ENCODE measurements around the gene MICAL3. TPM values are rescaled to one million over a fixed set of nuclear protein-coding genes. Genes with fewer than 3 reads are reported as not detected.
"Not testable (repeated sequence)": the region's sequence is repeated elsewhere in the genome, so short reads cannot be mapped to it uniquely, and the experiment has no call there.

MICAL3 gene
- total RNA-seq, 1 donor from 2014 or later = 47.5 TPM

DNA sequence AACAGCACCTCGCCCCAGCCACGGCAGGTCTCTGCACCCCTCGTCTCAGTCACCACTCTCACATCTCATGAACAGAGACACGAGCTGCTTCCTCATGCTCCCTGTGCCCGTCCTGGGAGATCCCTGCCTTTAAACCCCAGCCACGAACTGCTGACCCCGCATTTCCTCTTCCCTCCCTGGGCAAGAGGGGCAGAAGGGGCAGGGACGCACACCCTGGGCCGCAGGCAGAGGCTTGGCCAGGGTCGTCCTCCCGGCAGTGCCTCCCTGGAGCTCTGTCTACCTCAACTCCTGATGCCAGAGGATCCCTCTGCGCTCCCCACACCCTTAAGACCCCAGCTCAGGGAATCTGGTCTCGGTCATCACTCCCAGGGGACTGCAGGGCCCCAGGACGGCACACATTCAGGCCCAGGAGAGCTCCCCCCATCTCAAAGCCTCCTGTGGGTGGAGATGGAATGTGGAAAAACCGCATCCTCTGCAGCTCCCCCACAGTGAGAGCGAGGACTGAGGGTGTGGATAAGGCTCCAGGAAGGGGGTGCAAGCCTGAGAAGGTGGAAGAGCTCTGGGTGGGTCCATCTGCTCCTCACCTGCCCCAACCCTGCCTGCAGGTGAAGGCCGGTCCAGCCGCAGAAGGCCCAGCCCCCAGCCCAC is 251.3 kb downstream of the MICAL3 start:
- peak overlapping the region; percentile 62 for H3K4me3 ChIP-seq (ENCODE audit: low read depth, low read length)
- DNase-seq (ENCODE audit: low read depth) = no peak
- TF ChIP-seq, protein P1, sequence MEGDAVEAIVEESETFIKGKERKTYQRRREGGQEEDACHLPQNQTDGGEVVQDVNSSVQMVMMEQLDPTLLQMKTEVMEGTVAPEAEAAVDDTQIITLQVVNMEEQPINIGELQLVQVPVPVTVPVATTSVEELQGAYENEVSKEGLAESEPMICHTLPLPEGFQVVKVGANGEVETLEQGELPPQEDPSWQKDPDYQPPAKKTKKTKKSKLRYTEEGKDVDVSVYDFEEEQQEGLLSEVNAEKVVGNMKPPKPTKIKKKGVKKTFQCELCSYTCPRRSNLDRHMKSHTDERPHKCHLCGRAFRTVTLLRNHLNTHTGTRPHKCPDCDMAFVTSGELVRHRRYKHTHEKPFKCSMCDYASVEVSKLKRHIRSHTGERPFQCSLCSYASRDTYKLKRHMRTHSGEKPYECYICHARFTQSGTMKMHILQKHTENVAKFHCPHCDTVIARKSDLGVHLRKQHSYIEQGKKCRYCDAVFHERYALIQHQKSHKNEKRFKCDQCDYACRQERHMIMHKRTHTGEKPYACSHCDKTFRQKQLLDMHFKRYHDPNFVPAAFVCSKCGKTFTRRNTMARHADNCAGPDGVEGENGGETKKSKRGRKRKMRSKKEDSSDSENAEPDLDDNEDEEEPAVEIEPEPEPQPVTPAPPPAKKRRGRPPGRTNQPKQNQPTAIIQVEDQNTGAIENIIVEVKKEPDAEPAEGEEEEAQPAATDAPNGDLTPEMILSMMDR (conservative IDR thresholded peaks at IDR 0.05; ENCODE audit: low read depth, low read length) = no peak

- no peak overlapping the region for H3K4me3 ChIP-seq (ENCODE audit: low read depth, low read length)
- no peak for DNase-seq (ENCODE audit: low read depth)
- TF ChIP-seq, protein P1 (conservative IDR thresholded peaks at IDR 0.05; ENCODE audit: low read depth, low read length) = no peak
These were observed 252.0 kb downstream of the MICAL3 start for GRCh38 chr22:17772249-17772957.

DNA sequence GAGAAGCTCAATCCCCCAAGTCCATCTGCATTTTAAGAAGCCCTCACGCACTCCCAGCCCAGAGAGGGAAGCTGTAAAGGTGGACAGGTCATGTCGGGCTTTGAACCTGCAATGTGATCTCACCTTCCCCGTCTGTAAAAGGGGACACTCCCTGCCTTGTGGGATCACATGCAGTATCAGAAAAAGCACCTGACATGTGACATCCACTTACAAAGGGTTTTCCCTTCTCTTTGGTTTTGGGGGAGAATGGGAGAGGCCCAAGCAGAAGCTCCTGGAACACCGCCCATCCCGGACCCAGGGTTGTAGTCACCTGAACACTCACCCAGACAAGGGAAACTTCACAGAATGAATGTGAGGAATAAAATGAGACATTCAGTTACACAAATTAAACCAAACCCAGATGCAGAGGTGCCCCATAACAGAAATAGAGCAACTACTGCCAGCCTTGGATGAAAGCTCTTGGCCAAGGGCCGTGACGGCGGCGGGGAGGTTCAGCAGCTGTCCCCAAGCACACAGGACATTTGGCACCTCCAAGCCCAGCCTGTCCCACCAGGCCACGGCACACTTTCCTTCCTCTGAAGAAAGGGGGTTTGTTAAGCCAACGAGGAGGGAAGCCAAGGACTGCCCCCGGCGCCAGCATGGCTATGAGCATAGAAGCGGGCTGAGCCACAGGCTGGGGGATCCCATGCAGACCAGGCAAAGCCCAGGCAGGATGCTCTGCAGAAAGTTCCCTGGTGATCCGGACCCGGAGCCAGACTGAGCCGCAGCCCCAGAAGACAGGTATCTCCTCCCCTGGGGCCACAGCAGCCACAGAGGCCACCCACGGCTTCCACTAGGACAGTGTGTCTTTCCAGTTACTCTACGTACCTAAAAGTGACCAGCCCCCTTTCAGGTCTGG is 253.9 kb downstream of the MICAL3 start:
- no peak overlapping the region for H3K4me3 ChIP-seq (ENCODE audit: low read depth, low read length)
- TF ChIP-seq, protein P1 (conservative IDR thresholded peaks at IDR 0.05; ENCODE audit: low read depth, low read length) = no peak
- DNase-seq (ENCODE audit: low read depth) = no peak

DNA sequence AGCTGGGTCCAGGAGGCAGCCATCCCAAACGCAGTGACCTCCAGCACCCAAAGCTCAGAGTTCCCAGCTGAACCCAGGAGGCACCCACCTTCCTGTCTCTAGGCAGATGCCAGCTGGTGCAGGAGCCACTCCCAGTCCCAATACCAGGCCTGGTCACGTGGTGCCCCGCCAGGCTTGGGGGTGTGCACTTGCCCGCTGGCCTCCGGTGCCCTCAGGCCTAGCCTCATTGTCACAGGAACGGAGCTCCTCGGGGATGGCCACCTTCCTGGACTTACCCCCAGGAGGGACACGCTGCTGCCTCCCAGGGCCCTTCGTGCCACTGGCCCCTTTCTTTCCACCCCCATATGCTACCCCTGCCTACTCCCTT is 254.7 kb downstream of the MICAL3 start:
- no peak overlapping the region for H3K4me3 ChIP-seq (ENCODE audit: low read depth, low read length)
- no peak for DNase-seq (ENCODE audit: low read depth)
- TF ChIP-seq, protein P1 (conservative IDR thresholded peaks at IDR 0.05; ENCODE audit: low read depth, low read length) = no peak

GRCh38 chr22:17769013-17769715 is 255.2 kb downstream of the MICAL3 start:
- no peak for DNase-seq (ENCODE audit: low read depth)
- TF ChIP-seq, protein P1 (conservative IDR thresholded peaks at IDR 0.05; ENCODE audit: low read depth, low read length) = no peak
- H3K4me3 ChIP-seq (ENCODE audit: low read depth, low read length) = no peak overlapping the region

DNA sequence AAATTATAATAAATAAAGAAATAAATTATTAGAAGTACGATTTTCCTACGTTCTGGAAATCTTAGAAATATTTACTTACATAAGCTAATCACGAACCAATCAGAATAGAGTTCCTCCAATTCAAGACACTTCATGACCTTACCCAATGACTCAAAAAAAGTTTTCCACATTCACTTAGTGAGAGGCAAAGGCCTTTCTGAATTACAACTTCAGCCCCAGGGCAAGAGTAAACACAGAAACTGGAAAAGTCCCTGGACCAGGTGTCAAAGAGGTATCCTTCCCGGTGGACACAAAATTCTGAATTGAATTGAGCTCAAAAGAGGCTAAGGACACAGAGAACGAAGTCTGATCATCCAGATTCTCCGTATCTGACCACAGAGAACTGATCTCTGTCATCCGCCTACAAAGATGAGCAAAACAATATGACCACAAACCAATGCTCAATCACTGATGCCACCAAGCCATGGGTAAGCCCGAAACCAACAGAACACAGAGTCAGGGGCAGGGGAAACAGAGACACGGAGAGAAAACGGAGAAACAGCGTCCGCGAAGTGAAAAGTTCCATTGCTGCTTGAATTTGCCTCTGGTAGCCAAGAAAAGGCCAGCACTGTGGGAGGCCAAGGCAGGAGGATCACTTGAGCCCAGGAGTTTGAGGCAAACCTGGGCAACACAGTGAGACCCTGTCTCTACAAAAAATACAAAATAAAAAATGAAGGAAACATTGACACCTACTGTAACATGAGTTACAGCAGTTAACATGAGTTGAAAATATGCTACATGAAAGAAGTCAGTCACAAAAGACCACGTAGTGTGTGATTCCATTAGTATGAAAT is 256.9 kb downstream of the MICAL3 start:
- DNase-seq (ENCODE audit: low read depth) = no peak
- H3K4me3 ChIP-seq (ENCODE audit: low read depth, low read length) = no peak overlapping the region
- TF ChIP-seq, protein P1 (conservative IDR thresholded peaks at IDR 0.05; ENCODE audit: low read depth, low read length) = no peak

DNA sequence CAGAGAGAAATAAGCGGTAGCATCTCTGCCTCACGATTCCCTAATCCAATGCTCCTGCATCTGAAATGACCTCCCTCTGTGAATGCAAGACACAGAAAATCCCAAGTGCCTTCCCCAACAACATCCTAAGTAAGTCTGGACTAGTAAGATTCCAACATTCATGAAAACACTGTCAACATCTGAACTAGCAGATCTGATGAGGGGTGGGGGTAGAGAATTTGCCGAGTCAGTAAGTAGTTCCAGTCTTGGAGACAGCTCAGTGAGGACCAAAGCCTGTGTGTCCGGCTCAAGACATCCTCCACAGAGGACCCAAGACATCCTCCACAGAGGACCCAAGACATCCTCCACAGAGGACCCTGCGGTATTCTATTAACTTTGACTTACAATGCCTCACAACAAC is 259.5 kb downstream of the MICAL3 start:
- H3K4me3 ChIP-seq (ENCODE audit: low read depth, low read length); DNase-seq (ENCODE audit: low read depth): not testable (repeated sequence)
